ENCODE measurements around the gene PRKG1. TPM values are rescaled to one million over a fixed set of nuclear protein-coding genes. Genes with fewer than 3 reads are reported as not detected.

Gene PRKG1
- polyA plus RNA-seq, 3 donors: not detected

DNA sequence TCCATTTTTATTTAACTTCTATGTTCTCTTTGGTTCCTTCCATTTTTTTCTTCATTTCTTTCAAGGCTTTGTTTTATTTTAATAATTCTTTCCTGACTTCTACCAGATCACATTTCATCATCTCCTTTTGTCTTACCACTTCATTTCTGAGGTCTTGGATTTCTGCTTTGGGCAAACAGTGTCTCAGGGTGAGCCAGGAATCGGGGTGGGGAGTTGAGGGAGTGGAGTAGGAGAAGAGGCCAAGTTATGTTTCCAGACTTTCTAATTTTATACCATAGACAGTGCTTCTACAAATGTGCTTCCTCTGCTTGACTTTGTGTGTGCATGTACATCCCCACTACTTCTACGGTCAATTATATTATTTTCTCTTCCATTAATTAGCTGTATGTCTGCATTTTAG, 112.1 kb downstream of the PRKG1 start:
- H3K9me3 ChIP-seq (replicated peaks in 1 of 2; ENCODE audit: control insufficient read depth in 1 of 2, insufficient read depth in 1 of 2, low read length in 2 of 2): no peaks in the 10 kb centered on the region
- Mint-ChIP-seq H3K4me3 (no peak overlapping the region), H3K4me1 (no peaks in the 10 kb centered on the region), H3K36me3 (no peaks in the 10 kb centered on the region), H3K9me3 (no peaks in the 10 kb centered on the region), H3K27ac (no peak overlapping the region), H3K27me3 (ENCODE audit: low read depth in 3 of 3) (no peaks in the 10 kb centered on the region)
- 100% methylated on average over 1 of the region's 2 CpGs for WGBS (ENCODE audit: insufficient coverage)
- no peak overlapping the region for H2AFZ ChIP-seq (ENCODE audit: insufficient read depth, low read depth, low read length, poor library complexity, severe bottlenecking)
- TF ChIP-seq, protein P1, sequence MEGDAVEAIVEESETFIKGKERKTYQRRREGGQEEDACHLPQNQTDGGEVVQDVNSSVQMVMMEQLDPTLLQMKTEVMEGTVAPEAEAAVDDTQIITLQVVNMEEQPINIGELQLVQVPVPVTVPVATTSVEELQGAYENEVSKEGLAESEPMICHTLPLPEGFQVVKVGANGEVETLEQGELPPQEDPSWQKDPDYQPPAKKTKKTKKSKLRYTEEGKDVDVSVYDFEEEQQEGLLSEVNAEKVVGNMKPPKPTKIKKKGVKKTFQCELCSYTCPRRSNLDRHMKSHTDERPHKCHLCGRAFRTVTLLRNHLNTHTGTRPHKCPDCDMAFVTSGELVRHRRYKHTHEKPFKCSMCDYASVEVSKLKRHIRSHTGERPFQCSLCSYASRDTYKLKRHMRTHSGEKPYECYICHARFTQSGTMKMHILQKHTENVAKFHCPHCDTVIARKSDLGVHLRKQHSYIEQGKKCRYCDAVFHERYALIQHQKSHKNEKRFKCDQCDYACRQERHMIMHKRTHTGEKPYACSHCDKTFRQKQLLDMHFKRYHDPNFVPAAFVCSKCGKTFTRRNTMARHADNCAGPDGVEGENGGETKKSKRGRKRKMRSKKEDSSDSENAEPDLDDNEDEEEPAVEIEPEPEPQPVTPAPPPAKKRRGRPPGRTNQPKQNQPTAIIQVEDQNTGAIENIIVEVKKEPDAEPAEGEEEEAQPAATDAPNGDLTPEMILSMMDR (IDR thresholded peaks at IDR 0.05): no peak
- H3K4me1 ChIP-seq (ENCODE audit: control insufficient read depth in 1 of 2, insufficient read depth in 2 of 2, low read length in 2 of 2): no peaks in the 10 kb centered on the region
- H4K20me1 ChIP-seq (ENCODE audit: insufficient read depth, low read length): no peaks in the 10 kb centered on the region
- no peaks in the 10 kb centered on the region for H3K36me3 ChIP-seq (replicated peaks in 1 of 2; ENCODE audit: control insufficient read depth in 1 of 2, insufficient read depth in 2 of 2, low read length in 2 of 2)
- no peak for DNase-seq
- no peaks in the 10 kb centered on the region for H3K27me3 ChIP-seq (ENCODE audit: control insufficient read depth in 2 of 2, insufficient read depth in 2 of 2, low read length in 2 of 2)
- no peak overlapping the region for H3K27ac ChIP-seq (ENCODE audit: low read depth in 1 of 2, low read length in 2 of 2)
- H3K79me2 ChIP-seq (ENCODE audit: insufficient read depth, low read length): no peaks in the 10 kb centered on the region
- intact Hi-C loops (cut with micrococcal nuclease): no loop called here
- no peak overlapping the region for H3K4me3 ChIP-seq (replicated peaks in 1 of 3; ENCODE audit: low read depth in 2 of 3, low read length in 3 of 3)
- no peak overlapping the region for H3K9ac ChIP-seq (ENCODE audit: insufficient read depth, low read length, poor library complexity, severe bottlenecking)
- no peak overlapping the region for H3K4me2 ChIP-seq (replicated peaks; ENCODE audit: extremely low read depth, low read length, poor library complexity, severe bottlenecking)

DNA sequence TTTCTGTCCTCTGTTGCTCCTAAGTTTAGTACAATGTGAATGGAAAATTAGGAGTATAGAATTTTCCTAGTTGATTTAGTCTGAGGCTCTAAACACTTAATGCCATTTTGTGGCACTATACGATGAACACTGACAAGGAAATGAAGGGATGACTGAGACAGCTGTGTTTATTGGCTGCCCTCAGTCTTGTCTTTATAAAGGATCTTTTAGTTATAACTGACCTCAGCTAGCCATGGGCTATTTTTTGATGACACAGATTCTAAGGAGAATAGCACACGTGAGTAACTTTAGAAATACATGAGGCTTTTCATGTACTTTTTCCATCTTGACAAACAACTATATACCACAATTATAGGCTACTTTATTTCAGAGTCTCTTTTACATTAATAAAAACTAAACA, 113.7 kb downstream of the PRKG1 start:
- Mint-ChIP-seq H3K9me3 (no peaks in the 10 kb centered on the region), H3K36me3 (no peaks in the 10 kb centered on the region), H3K4me1 (no peaks in the 10 kb centered on the region), H3K27me3 (ENCODE audit: low read depth in 3 of 3) (no peaks in the 10 kb centered on the region), H3K4me3 (no peak overlapping the region), H3K27ac (no peak overlapping the region)
- Histone ChIP-seq H3K4me2 (replicated peaks; ENCODE audit: extremely low read depth, low read length, poor library complexity, severe bottlenecking) (no peak overlapping the region), H3K9me3 (replicated peaks in 1 of 2; ENCODE audit: control insufficient read depth in 1 of 2, insufficient read depth in 1 of 2, low read length in 2 of 2) (no peaks in the 10 kb centered on the region), H3K4me1 (ENCODE audit: control insufficient read depth in 1 of 2, insufficient read depth in 2 of 2, low read length in 2 of 2) (no peaks in the 10 kb centered on the region), H3K27me3 (ENCODE audit: control insufficient read depth in 2 of 2, insufficient read depth in 2 of 2, low read length in 2 of 2) (no peaks in the 10 kb centered on the region), H3K27ac (ENCODE audit: low read depth in 1 of 2, low read length in 2 of 2) (no peak overlapping the region), H3K4me3 (replicated peaks in 1 of 3; ENCODE audit: low read depth in 2 of 3, low read length in 3 of 3) (no peak overlapping the region), H3K36me3 (replicated peaks in 1 of 2; ENCODE audit: control insufficient read depth in 1 of 2, insufficient read depth in 2 of 2, low read length in 2 of 2) (no peaks in the 10 kb centered on the region), H3K9ac (ENCODE audit: insufficient read depth, low read length, poor library complexity, severe bottlenecking) (no peak overlapping the region), H2AFZ (ENCODE audit: insufficient read depth, low read depth, low read length, poor library complexity, severe bottlenecking) (no peak overlapping the region), H3K79me2 (ENCODE audit: insufficient read depth, low read length) (no peaks in the 10 kb centered on the region), H4K20me1 (ENCODE audit: insufficient read depth, low read length) (no peaks in the 10 kb centered on the region)
- TF ChIP-seq, protein P1 (IDR thresholded peaks at IDR 0.05): no peak
- no peak for DNase-seq
- intact Hi-C loops (cut with micrococcal nuclease): no loop called here
- WGBS (ENCODE audit: insufficient coverage): 100% methylated on average over 1 of the region's 2 CpGs
